CD14-positive monocyte (primary cell): ENCODE results near the gene PCDHB3. TPM values are rescaled to one million over a fixed set of nuclear protein-coding genes. Genes with fewer than 3 reads are reported as not detected.
A peak's percentile ranks its signal among the peaks of the same experiment; 100 is the strongest.
"Not testable (repeated sequence)": the region's sequence is repeated elsewhere in the genome, so short reads cannot be mapped to it uniquely, and the experiment has no call there.

ENCODE experiments used
- DNase-seq, 3 donors: peaks; one replicate each; pipeline ENCODE4 v3.0.0-alpha.2; 2011 to 2022
- H2AFZ ChIP-seq: 2 replicates; pipeline ENCODE4 v1.6.0; 2012; ENCODE audit warnings: mild to moderate bottlenecking, low read depth, low read length, inconsistent platforms; ENCODE audit not compliant: insufficient read depth, poor library complexity, severe bottlenecking
- H3K27ac ChIP-seq, 2 donors: 1 replicate in 1 of 2; 2 replicates in 1 of 2; pipeline ENCODE4 v1.5.1; 2012 to 2013; ENCODE audit warnings: low read length in 2 of 2, control low read depth in 1 of 2, inconsistent platforms in 1 of 2, low read depth in 1 of 2, mild to moderate bottlenecking in 1 of 2
- H3K27me3 ChIP-seq, 2 donors: one replicate each; pipeline versions ENCODE4 v1.6.0 to v1.6.1; 2011 to 2013; ENCODE audit warnings: low read length in 2 of 2; ENCODE audit not compliant: control insufficient read depth in 2 of 2, insufficient read depth in 2 of 2
- H3K36me3 ChIP-seq, 2 donors: replicated peaks in 1 of 2; 1 replicate in 1 of 2; 2 replicates in 1 of 2; pipeline versions ENCODE4 v1.5.1 to v1.6.1; 2012 to 2013; ENCODE audit warnings: low read length in 2 of 2, control low read depth in 1 of 2, inconsistent platforms in 1 of 2, mild to moderate bottlenecking in 1 of 2; ENCODE audit not compliant: insufficient read depth in 2 of 2, control insufficient read depth in 1 of 2
- H3K4me1 ChIP-seq, 2 donors: 1 replicate in 1 of 2; 2 replicates in 1 of 2; pipeline versions ENCODE4 v1.5.1 to v1.6.1; 2012 to 2013; ENCODE audit warnings: low read length in 2 of 2, control low read depth in 1 of 2, inconsistent platforms in 1 of 2, mild to moderate bottlenecking in 1 of 2, moderate library complexity in 1 of 2; ENCODE audit not compliant: insufficient read depth in 2 of 2, control insufficient read depth in 1 of 2
- H3K4me2 ChIP-seq: replicated peaks from 2 replicates; pipeline ENCODE3; 2012; ENCODE audit warnings: low read length, moderate library complexity, mild to moderate bottlenecking; ENCODE audit not compliant: poor library complexity, severe bottlenecking; ENCODE audit errors: extremely low read depth
- H3K4me3 ChIP-seq, 3 experiments: fragments of 200-600 bp in 1 of 3; sonication (generic) in 1 of 3; replicated peaks in 1 of 3; 1 replicate in 2 of 3; 2 replicates in 1 of 3; pipeline ENCODE4 v1.5.1; 2011 to 2013; ENCODE audit warnings: low read length in 3 of 3, mild to moderate bottlenecking in 3 of 3, control low read depth in 2 of 3, low read depth in 2 of 3, inconsistent platforms in 1 of 3, moderate library complexity in 1 of 3
- H3K79me2 ChIP-seq: 2 replicates; pipeline ENCODE4 v1.6.0; 2012; ENCODE audit warnings: mild to moderate bottlenecking, control low read depth, inconsistent platforms, low read length, moderate library complexity; ENCODE audit not compliant: insufficient read depth
- H3K9ac ChIP-seq: 2 replicates; pipeline ENCODE4 v1.6.0; 2017; ENCODE audit warnings: low read length, mild to moderate bottlenecking; ENCODE audit not compliant: insufficient read depth, poor library complexity, severe bottlenecking
- H3K9me3 ChIP-seq, 2 donors: replicated peaks in 1 of 2; 1 replicate in 1 of 2; 2 replicates in 1 of 2; pipeline versions ENCODE4 v1.5.1 to v1.6.1; 2012 to 2013; ENCODE audit warnings: low read length in 2 of 2, control low read depth in 1 of 2; ENCODE audit not compliant: control insufficient read depth in 1 of 2, insufficient read depth in 1 of 2
- H4K20me1 ChIP-seq: 2 replicates; pipeline ENCODE4 v1.6.0; 2012; ENCODE audit warnings: mild to moderate bottlenecking, low read length, control low read depth, moderate library complexity; ENCODE audit not compliant: insufficient read depth
- H3K27ac Mint-ChIP-seq, 7 donors: one replicate each; pipeline ENCODE4 v1.8.0; 2020; ENCODE audit warnings: mild to moderate bottlenecking in 7 of 7, mixed read lengths in 7 of 7, moderate library complexity in 6 of 7, inconsistent platforms in 2 of 7
- H3K27me3 Mint-ChIP-seq, 3 donors: one replicate each; pipeline ENCODE4 v1.8.0; 2021 to 2022; ENCODE audit warnings: low read depth in 3 of 3, mild to moderate bottlenecking in 3 of 3, mixed read lengths in 3 of 3, moderate library complexity in 3 of 3, inconsistent platforms in 1 of 3
- H3K36me3 Mint-ChIP-seq, 2 donors: one replicate each; pipeline ENCODE4 v1.8.0; 2020; ENCODE audit warnings: mixed read lengths in 2 of 2, inconsistent platforms in 1 of 2, mild to moderate bottlenecking in 1 of 2
- H3K4me1 Mint-ChIP-seq: one replicate; pipeline ENCODE4 v1.8.0; 2020; ENCODE audit warnings: mild to moderate bottlenecking, mixed read lengths
- H3K4me3 Mint-ChIP-seq, 2 donors: one replicate each; pipeline ENCODE4 v1.8.0; 2020; ENCODE audit warnings: mild to moderate bottlenecking in 2 of 2, mixed read lengths in 2 of 2, moderate library complexity in 1 of 2
- H3K9me3 Mint-ChIP-seq, 7 donors: one replicate each; pipeline ENCODE4 v1.8.0; 2020 to 2022; ENCODE audit warnings: mixed read lengths in 7 of 7, mild to moderate bottlenecking in 6 of 7, moderate library complexity in 6 of 7, inconsistent platforms in 2 of 7
- CTCF ChIP-seq: fragments of 200-600 bp; IDR thresholded peaks from one replicate; pipeline ENCODE4 v1.8.0; 2022; ENCODE audit warnings: antibody characterized with exemption, mild to moderate bottlenecking
- WGBS: methylation state at CpG from one replicate; pipeline ENCODE4 v1.1.5; 2013; ENCODE audit warnings: missing lambda C conversion rate; ENCODE audit not compliant: insufficient coverage; 5-methylcytosine and 5-hydroxymethylcytosine counted together
- intact Hi-C, 2 donors: fragments of 100-400 bp; cut with micrococcal nuclease; formaldehyde crosslinking; loops; one replicate each; pipeline versions ENCODE4 v1.15.0 to v1.15.1; 2023
- polyA plus RNA-seq, 3 donors: library from polyadenylated mRNA; depleted of rRNA in 1 of 3; unstranded in 2 of 3; stranded (reverse) in 1 of 3; fragments of 300-500 nt in 2 of 3; fragments of >200 nt in 1 of 3; fragmentation: Illumina TruSeq in 2 of 3; gene quantifications; 1 replicate in 2 of 3; 2 replicates in 1 of 3; pipeline ENCODE4 v1.2.3, GENCODE V29; 2012 to 2021

PCDHB3 gene
- polyA plus RNA-seq, 3 donors: not detected

- Histone ChIP-seq H4K20me1 (no peaks in the 10 kb centered on the region), H3K9me3 (peaks cover 12 to 33% of the 10 kb centered on the region in 2 donors), H3K36me3 (no peaks in the 10 kb centered on the region), H3K9ac (no peak within 1 kb of the TSS), H2AFZ (no peak within 1 kb of the TSS), H3K27me3 (peaks cover 0 to 17% of the 10 kb centered on the region in 2 donors), H3K27ac (no peak within 1 kb of the TSS), H3K4me1 (no peaks in the 10 kb centered on the region), H3K4me3 (no peak within 1 kb of the TSS), H3K4me2 (no peak within 1 kb of the TSS), H3K79me2 (no peaks in the 10 kb centered on the region)
- H3K27me3 Mint-ChIP-seq: peaks cover 16 to 28% (median 20%) of the 10 kb centered on the region in 3 donors
- no peak within 1 kb of the TSS for H3K27ac Mint-ChIP-seq
- no peak for DNase-seq
- peaks cover 0 to 2% of the 10 kb centered on the region in 2 donors for H3K36me3 Mint-ChIP-seq
- intact Hi-C loops: no loop called here
- WGBS: 16% methylated on average over 24 of the region's 29 CpGs
- no peaks in the 10 kb centered on the region for H3K4me1 Mint-ChIP-seq
- peaks cover 17 to 39% (median 33%) of the 10 kb centered on the region in 7 donors for H3K9me3 Mint-ChIP-seq
- H3K4me3 Mint-ChIP-seq: peak within 1 kb of the TSS in 1 of 2 donors; percentile 31
- TF ChIP-seq CTCF: no peak
Measured at GRCh38 chr5:141094481-141095262, 5.6 kb upstream of the PCDHB3 start, which contains the start of gene PCDHB2. Gene PCDHB2 (plus strand): TSS chr5:141094615. CDS start chr5:141094791, 176 bp downstream.

GRCh38 chr5:141095263-141095641 is 5.0 kb upstream of the PCDHB3 start:
- peaks cover 18 to 39% (median 33%) of the 10 kb centered on the region in 7 donors for H3K9me3 Mint-ChIP-seq
- DNase-seq: no peak
- H3K4me2 ChIP-seq: no peak overlapping the region
- H3K9me3 ChIP-seq: peaks cover 14 to 35% of the 10 kb centered on the region in 2 donors
- no peaks in the 10 kb centered on the region for H3K4me1 ChIP-seq
- H3K27me3 ChIP-seq: peaks cover 0 to 17% of the 10 kb centered on the region in 2 donors
- no peaks in the 10 kb centered on the region for H4K20me1 ChIP-seq
- H3K79me2 ChIP-seq: no peaks in the 10 kb centered on the region
- peak overlapping the region in 1 of 2 donors; percentile 31 for H3K4me3 Mint-ChIP-seq
- no peak overlapping the region for H3K9ac ChIP-seq
- H3K36me3 Mint-ChIP-seq: peaks cover 0 to 2% of the 10 kb centered on the region in 2 donors
- no peaks in the 10 kb centered on the region for H3K4me1 Mint-ChIP-seq
- peaks cover 16 to 29% (median 22%) of the 10 kb centered on the region in 3 donors for H3K27me3 Mint-ChIP-seq
- no peak overlapping the region for H3K27ac ChIP-seq
- H3K4me3 ChIP-seq: no peak overlapping the region
- intact Hi-C loops: no loop called here
- H3K36me3 ChIP-seq: no peaks in the 10 kb centered on the region
- TF ChIP-seq CTCF: no peak
- H2AFZ ChIP-seq: no peak overlapping the region
- no peak overlapping the region for H3K27ac Mint-ChIP-seq
- WGBS: 44% methylated on average over 12 of the region's 12 CpGs

GRCh38 chr5:141096181-141096580 is 4.1 kb upstream of the PCDHB3 start:
- intact Hi-C loops, H4K20me1 ChIP-seq, H3K27ac Mint-ChIP-seq, H3K79me2 ChIP-seq, H3K9ac ChIP-seq, DNase-seq, H3K4me1 ChIP-seq, H3K4me3 ChIP-seq, H3K4me2 ChIP-seq, H3K36me3 ChIP-seq, H3K4me1 Mint-ChIP-seq, H3K36me3 Mint-ChIP-seq, H3K4me3 Mint-ChIP-seq, H2AFZ ChIP-seq, H3K27ac ChIP-seq: not testable (repeated sequence)
- peaks cover 23 to 48% (median 42%) of the 10 kb centered on the region in 7 donors for H3K9me3 Mint-ChIP-seq
- peaks cover 0 to 26% of the 10 kb centered on the region in 2 donors for H3K27me3 ChIP-seq
- peaks cover 20 to 34% (median 24%) of the 10 kb centered on the region in 3 donors for H3K27me3 Mint-ChIP-seq
- WGBS: 36% methylated on average over 5 of the region's 46 CpGs
- peaks cover 23 to 39% of the 10 kb centered on the region in 2 donors for H3K9me3 ChIP-seq
